NCI-H1436 (cell line): ENCODE measurements around the gene ZNF101.

ENCODE experiments used
- DNase-seq: peaks from one replicate; lab custom pipeline; 2025; lab: John Stamatoyannopoulos, UW

ZNF101 gene

GRCh38 chr19:19711934-19712828 lies 43.5 kb downstream of the ZNF101 start:
- DNase-seq = no peak

GRCh38 chr19:19719798-19720197 lies 51.2 kb downstream of the ZNF101 start:
- no peak for DNase-seq

- no peak for DNase-seq
Measured at GRCh38 chr19:19721896-19722295, 53.3 kb downstream of the ZNF101 start.

GRCh38 chr19:19732579-19733501 lies 64.2 kb downstream of the ZNF101 start, which contains the start of gene ZNF14:
ZNF14 (minus strand) TSS chr19:19733112; CDS start chr19:19732958, 154 bp downstream.
- peak; percentile 93 for DNase-seq
